Adrenal gland (tissue), 12 donors: ENCODE data around the gene STRIP2. TPM values are rescaled to one million over a fixed set of nuclear protein-coding genes. Genes with fewer than 3 reads are reported as not detected.

Source experiments
- DNase-seq, 7 donors: peaks; one replicate each; pipeline ENCODE4 v3.0.0-alpha.2; 2019 to 2020
- H3K27ac ChIP-seq, 5 donors: fragments of 200-600 bp; sonication (generic) in 4 of 5; 1 replicate in 3 of 5; 2 replicates in 2 of 5; pipeline versions ENCODE4 v1.5.1 to v1.8.0; 2016 to 2020; ENCODE audit warnings: mild to moderate bottlenecking in 1 of 5
- H3K27me3 ChIP-seq: fragments of 200-600 bp; 2 replicates; pipeline ENCODE4 v1.8.0; 2021
- H3K36me3 ChIP-seq, 2 donors: fragments of 200-600 bp; replicated peaks in 1 of 2; 1 replicate in 1 of 2; 2 replicates in 1 of 2; pipeline versions ENCODE4 v1.5.1 to v1.8.0; 2018 to 2022
- H3K4me1 ChIP-seq, 2 donors: fragments of 200-600 bp; replicated peaks in 1 of 2; 1 replicate in 1 of 2; 2 replicates in 1 of 2; pipeline versions ENCODE4 v1.5.1 to v1.8.0; 2018 to 2021
- H3K4me3 ChIP-seq, 4 donors: fragments of 200-600 bp; sonication (generic) in 3 of 4; one replicate each; pipeline ENCODE4 v1.5.1; 2016 to 2018
- H3K9me3 ChIP-seq, 3 donors: fragments of 200-600 bp; sonication (generic) in 1 of 3; replicated peaks in 1 of 3; 1 replicate in 2 of 3; 2 replicates in 1 of 3; pipeline versions ENCODE4 v1.5.1 to v1.8.0; 2016 to 2021
- CTCF ChIP-seq, 6 experiments: fragments of 450-650 bp in 4 of 6; fragments of 200-600 bp in 2 of 6; sonication (generic) in 1 of 6; IDR thresholded peaks; 1 replicate in 5 of 6; 2 replicates in 1 of 6; pipeline versions ENCODE4 v1.5.1 to v1.8.0; 2016 to 2021; ENCODE audit warnings: antibody characterized with exemption in 6 of 6, mild to moderate bottlenecking in 2 of 6, moderate library complexity in 1 of 6
- POLR2A ChIP-seq, 2 donors: fragments of 450-650 bp; IDR thresholded peaks; one replicate each; pipeline ENCODE4 v1.6.1; 2017; ENCODE audit warnings: antibody characterized with exemption in 2 of 2, mild to moderate bottlenecking in 2 of 2, moderate library complexity in 1 of 2
- WGBS, 4 donors: extraction: QIAGEN DNeasy Blood & Tissue Kit in 2 of 4; methylation state at CpG; one replicate each; pipeline versions ENCODE4 v1.1.5 to v1.1.7; 2013 to 2017; 5-methylcytosine and 5-hydroxymethylcytosine counted together
- intact Hi-C, 2 donors: fragments of 100-400 bp; cut with DNase I; formaldehyde crosslinking; loops; one replicate each; pipeline versions ENCODE4 v1.14.1 to v1.15.0; 2022 to 2023
- polyA plus RNA-seq, 3 donors: library from polyadenylated mRNA; stranded (reverse); fragments of 200-250 nt in 2 of 3; fragments of 350-450 nt in 1 of 3; fragmentation: Illumina TruSeq in 1 of 3; extraction: RNeasy Lipid Tissue Mini Kit (QIAGEN cat#74804) in 1 of 3; gene quantifications; one replicate each; pipeline ENCODE4 v1.2.3, GENCODE V29; 2013 to 2014
- total RNA-seq, 9 donors: library from RNA; depleted of rRNA in 4 of 9; stranded (reverse); fragments of >200 nt in 4 of 9; fragments of 120-200 nt in 1 of 9; fragmentation: NEBNext Ultra II Directional in 1 of 9; extraction: Animal tissue kit (Norgen Biotek cat#: 25700) in 1 of 9; gene quantifications; one replicate each; pipeline versions ENCODE4 v1.1.0 to v1.2.4, GENCODE V29; 2013 to 2023
- donor health status: healthy with polysubstance abuse.
- donor health status: Bipolar disorder and iron deficiency.
- donor health status: DM: yes; HTN: yes; CAD: no.
- donor health status: DM: no; HTN: no; CAD: no.
- donor health status: DM: no; HTN: no; CAD: no.
- donor health status: DM: yes; HTN: yes; CAD: no.

Gene STRIP2
- total and polyA plus RNA-seq, 12 donors: 0.67 to 10.1 (median 3.7) TPM

- Histone ChIP-seq H3K27ac (no peak overlapping the region), H3K36me3 (no peaks in the 10 kb centered on the region), H3K27me3 (no peaks in the 10 kb centered on the region), H3K4me1 (no peaks in the 10 kb centered on the region), H3K4me3 (no peak overlapping the region), H3K9me3 (no peaks in the 10 kb centered on the region)
- whole genome bisulfite sequencing, 4 donors: 75 to 89% (median 85%) methylated on average over 2 of the region's 2 CpGs
- intact Hi-C loops: no loop called here
- TF ChIP-seq POLR2A (IDR thresholded peaks at IDR 0.05) (no peak), CTCF (IDR thresholded peaks at IDR 0.05) (no peak)
- no peak for DNase-seq
Observed at GRCh38 chr7:129492391-129492790, 58.2 kb downstream of the STRIP2 start.

GRCh38 chr7:129493555-129493954 lies 59.3 kb downstream of the STRIP2 start:
- TF ChIP-seq CTCF (IDR thresholded peaks at IDR 0.05): no peak
- TF ChIP-seq POLR2A (IDR thresholded peaks at IDR 0.05): no peak
- H3K27ac ChIP-seq: no peak overlapping the region
- WGBS, 4 donors: 89 to 100% (median 96%) methylated on average over 1 of the region's 1 CpG
- H3K36me3 ChIP-seq: no peaks in the 10 kb centered on the region
- no peak for DNase-seq
- H3K4me3 ChIP-seq: no peak overlapping the region
- no peaks in the 10 kb centered on the region for H3K4me1 ChIP-seq
- H3K27me3 ChIP-seq: no peaks in the 10 kb centered on the region
- H3K9me3 ChIP-seq: no peaks in the 10 kb centered on the region
- intact Hi-C loops: no loop called here

GRCh38 chr7:129494041-129494440 lies 59.8 kb downstream of the STRIP2 start:
- no peak overlapping the region for H3K4me3 ChIP-seq
- intact Hi-C loops: no loop called here
- TF ChIP-seq CTCF (IDR thresholded peaks at IDR 0.05) (no peak), POLR2A (IDR thresholded peaks at IDR 0.05) (no peak)
- no peaks in the 10 kb centered on the region for H3K27me3 ChIP-seq
- H3K4me1 ChIP-seq: no peaks in the 10 kb centered on the region
- WGBS, 4 donors: 80 to 87% (median 81%) methylated on average over 5 of the region's 5 CpGs
- H3K27ac ChIP-seq: no peak overlapping the region
- no peaks in the 10 kb centered on the region for H3K36me3 ChIP-seq
- DNase-seq: no peak
- no peaks in the 10 kb centered on the region for H3K9me3 ChIP-seq

- no peaks in the 10 kb centered on the region for H3K27me3 ChIP-seq
- H3K9me3 ChIP-seq: no peaks in the 10 kb centered on the region
- no peak for DNase-seq
- no peaks in the 10 kb centered on the region for H3K4me1 ChIP-seq
- H3K27ac ChIP-seq: no peak overlapping the region
- WGBS, 4 donors: 54 to 82% (median 73%) methylated on average over 1 of the region's 1 CpG
- no peak for TF ChIP-seq POLR2A (IDR thresholded peaks at IDR 0.05)
- TF ChIP-seq CTCF (IDR thresholded peaks at IDR 0.05): no peak
- intact Hi-C loops: no loop called here
- H3K36me3 ChIP-seq: no peaks in the 10 kb centered on the region
- H3K4me3 ChIP-seq: no peak overlapping the region
Observed at GRCh38 chr7:129495987-129496386, 61.8 kb downstream of the STRIP2 start.
